H1 (cell line): Measurements from ENCODE around the gene BASP1. TPM values are rescaled to one million over a fixed set of nuclear protein-coding genes. Genes with fewer than 3 reads are reported as not detected.

Experiments used
- JUND ChIP-seq: IDR thresholded peaks from 2 replicates; pipeline ENCODE4 v1.6.1; 2011; ENCODE audit warnings: mild to moderate bottlenecking, improper control_type of control experiment, low read length
- KDM4A ChIP-seq: IDR thresholded peaks from one replicate; pipeline ENCODE4 v1.7.1; 2012; ENCODE audit warnings: low read depth, mild to moderate bottlenecking, moderate library complexity, low read length, inconsistent platforms; ENCODE audit not compliant: severe bottlenecking
- NANOG ChIP-seq: IDR thresholded peaks from 2 replicates; pipeline ENCODE4 v1.6.1; 2011; ENCODE audit warnings: low read length, low read depth, mild to moderate bottlenecking, inconsistent platforms; ENCODE audit not compliant: insufficient read depth, poor library complexity, severe bottlenecking
- POLR2A ChIP-seq, 2 experiments: IDR thresholded peaks; 1 replicate in 1 of 2; 2 replicates in 1 of 2; pipeline ENCODE4 v1.6.1; 2011; ENCODE audit warnings: low read depth in 2 of 2, low read length in 2 of 2, mild to moderate bottlenecking in 2 of 2; ENCODE audit errors: control extremely low read depth in 1 of 2
- SIX5 ChIP-seq: IDR thresholded peaks from 2 replicates; pipeline ENCODE4 v1.6.1; 2011; ENCODE audit warnings: mild to moderate bottlenecking, low read depth, low read length
- SP1 ChIP-seq: IDR thresholded peaks from 2 replicates; pipeline ENCODE4 v1.6.1; 2011; ENCODE audit warnings: low read depth, low read length
- SP2 ChIP-seq: IDR thresholded peaks from 2 replicates; pipeline ENCODE4 v1.6.1; 2012; ENCODE audit warnings: mild to moderate bottlenecking, low read length, inconsistent platforms
- polyA plus RNA-seq, 7 experiments: library from polyadenylated mRNA; depleted of rRNA in 3 of 7; stranded (reverse) in 5 of 7; unstranded in 2 of 7; fragments of >200 nt in 5 of 7; fragments of 200-250 nt in 2 of 7; gene quantifications; 1 replicate in 5 of 7; 2 replicates in 1 of 7; 4 replicates in 1 of 7; pipeline versions ENCODE4 v1.2.1 to v1.2.3, GENCODE V29; 2011 to 2013; ENCODE audit warnings: missing spikeins in 2 of 7, mixed read lengths in 2 of 7
- total RNA-seq: library from RNA; stranded (reverse); fragmentation: NEBNext Ultra II Directional; extraction: Animal tissue kit (Norgen Biotek cat#: 25700); gene quantifications from 2 replicates; pipeline ENCODE4 v1.2.1, GENCODE V29; 2021
- TF ChIP-seq, protein P1 (sequence below): fragments of 300-600 bp; sonication (generic); IDR thresholded peaks from 2 replicates; pipeline ENCODE4 v1.7.1; 2012; ENCODE audit warnings: low read length, moderate library complexity, mild to moderate bottlenecking, inconsistent platforms; ENCODE audit not compliant: insufficient replicate concordance

Gene BASP1
- total and polyA plus RNA-seq, 2 of the 8 experiments (the other 6 are each of a cell fraction or from before 2014, with no cell fraction given), result 95.2 to 104 TPM

DNA sequence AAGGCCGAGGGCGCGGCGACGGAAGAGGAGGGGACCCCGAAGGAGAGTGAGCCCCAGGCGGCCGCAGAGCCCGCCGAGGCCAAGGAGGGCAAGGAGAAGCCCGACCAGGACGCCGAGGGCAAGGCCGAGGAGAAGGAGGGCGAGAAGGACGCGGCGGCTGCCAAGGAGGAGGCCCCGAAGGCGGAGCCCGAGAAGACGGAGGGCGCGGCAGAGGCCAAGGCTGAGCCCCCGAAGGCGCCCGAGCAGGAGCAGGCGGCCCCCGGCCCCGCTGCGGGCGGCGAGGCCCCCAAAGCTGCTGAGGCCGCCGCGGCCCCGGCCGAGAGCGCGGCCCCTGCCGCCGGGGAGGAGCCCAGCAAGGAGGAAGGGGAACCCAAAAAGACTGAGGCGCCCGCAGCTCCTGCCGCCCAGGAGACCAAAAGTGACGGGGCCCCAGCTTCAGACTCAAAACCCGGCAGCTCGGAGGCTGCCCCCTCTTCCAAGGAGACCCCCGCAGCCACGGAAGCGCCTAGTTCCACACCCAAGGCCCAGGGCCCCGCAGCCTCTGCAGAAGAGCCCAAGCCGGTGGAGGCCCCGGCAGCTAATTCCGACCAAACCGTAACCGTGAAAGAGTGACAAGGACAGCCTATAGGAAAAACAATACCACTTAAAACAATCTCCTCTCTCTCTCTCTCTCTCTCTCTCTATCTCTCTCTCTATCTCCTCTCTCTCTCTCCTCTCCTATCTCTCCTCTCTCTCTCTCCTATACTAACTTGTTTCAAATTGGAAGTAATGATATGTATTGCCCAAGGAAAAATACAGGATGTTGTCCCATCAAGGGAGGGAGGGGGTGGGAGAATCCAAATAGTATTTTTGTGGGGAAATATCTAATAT is 58.1 kb downstream of the BASP1 start (continued):
- no peak for TF ChIP-seq SIX5
- TF ChIP-seq, protein P1, sequence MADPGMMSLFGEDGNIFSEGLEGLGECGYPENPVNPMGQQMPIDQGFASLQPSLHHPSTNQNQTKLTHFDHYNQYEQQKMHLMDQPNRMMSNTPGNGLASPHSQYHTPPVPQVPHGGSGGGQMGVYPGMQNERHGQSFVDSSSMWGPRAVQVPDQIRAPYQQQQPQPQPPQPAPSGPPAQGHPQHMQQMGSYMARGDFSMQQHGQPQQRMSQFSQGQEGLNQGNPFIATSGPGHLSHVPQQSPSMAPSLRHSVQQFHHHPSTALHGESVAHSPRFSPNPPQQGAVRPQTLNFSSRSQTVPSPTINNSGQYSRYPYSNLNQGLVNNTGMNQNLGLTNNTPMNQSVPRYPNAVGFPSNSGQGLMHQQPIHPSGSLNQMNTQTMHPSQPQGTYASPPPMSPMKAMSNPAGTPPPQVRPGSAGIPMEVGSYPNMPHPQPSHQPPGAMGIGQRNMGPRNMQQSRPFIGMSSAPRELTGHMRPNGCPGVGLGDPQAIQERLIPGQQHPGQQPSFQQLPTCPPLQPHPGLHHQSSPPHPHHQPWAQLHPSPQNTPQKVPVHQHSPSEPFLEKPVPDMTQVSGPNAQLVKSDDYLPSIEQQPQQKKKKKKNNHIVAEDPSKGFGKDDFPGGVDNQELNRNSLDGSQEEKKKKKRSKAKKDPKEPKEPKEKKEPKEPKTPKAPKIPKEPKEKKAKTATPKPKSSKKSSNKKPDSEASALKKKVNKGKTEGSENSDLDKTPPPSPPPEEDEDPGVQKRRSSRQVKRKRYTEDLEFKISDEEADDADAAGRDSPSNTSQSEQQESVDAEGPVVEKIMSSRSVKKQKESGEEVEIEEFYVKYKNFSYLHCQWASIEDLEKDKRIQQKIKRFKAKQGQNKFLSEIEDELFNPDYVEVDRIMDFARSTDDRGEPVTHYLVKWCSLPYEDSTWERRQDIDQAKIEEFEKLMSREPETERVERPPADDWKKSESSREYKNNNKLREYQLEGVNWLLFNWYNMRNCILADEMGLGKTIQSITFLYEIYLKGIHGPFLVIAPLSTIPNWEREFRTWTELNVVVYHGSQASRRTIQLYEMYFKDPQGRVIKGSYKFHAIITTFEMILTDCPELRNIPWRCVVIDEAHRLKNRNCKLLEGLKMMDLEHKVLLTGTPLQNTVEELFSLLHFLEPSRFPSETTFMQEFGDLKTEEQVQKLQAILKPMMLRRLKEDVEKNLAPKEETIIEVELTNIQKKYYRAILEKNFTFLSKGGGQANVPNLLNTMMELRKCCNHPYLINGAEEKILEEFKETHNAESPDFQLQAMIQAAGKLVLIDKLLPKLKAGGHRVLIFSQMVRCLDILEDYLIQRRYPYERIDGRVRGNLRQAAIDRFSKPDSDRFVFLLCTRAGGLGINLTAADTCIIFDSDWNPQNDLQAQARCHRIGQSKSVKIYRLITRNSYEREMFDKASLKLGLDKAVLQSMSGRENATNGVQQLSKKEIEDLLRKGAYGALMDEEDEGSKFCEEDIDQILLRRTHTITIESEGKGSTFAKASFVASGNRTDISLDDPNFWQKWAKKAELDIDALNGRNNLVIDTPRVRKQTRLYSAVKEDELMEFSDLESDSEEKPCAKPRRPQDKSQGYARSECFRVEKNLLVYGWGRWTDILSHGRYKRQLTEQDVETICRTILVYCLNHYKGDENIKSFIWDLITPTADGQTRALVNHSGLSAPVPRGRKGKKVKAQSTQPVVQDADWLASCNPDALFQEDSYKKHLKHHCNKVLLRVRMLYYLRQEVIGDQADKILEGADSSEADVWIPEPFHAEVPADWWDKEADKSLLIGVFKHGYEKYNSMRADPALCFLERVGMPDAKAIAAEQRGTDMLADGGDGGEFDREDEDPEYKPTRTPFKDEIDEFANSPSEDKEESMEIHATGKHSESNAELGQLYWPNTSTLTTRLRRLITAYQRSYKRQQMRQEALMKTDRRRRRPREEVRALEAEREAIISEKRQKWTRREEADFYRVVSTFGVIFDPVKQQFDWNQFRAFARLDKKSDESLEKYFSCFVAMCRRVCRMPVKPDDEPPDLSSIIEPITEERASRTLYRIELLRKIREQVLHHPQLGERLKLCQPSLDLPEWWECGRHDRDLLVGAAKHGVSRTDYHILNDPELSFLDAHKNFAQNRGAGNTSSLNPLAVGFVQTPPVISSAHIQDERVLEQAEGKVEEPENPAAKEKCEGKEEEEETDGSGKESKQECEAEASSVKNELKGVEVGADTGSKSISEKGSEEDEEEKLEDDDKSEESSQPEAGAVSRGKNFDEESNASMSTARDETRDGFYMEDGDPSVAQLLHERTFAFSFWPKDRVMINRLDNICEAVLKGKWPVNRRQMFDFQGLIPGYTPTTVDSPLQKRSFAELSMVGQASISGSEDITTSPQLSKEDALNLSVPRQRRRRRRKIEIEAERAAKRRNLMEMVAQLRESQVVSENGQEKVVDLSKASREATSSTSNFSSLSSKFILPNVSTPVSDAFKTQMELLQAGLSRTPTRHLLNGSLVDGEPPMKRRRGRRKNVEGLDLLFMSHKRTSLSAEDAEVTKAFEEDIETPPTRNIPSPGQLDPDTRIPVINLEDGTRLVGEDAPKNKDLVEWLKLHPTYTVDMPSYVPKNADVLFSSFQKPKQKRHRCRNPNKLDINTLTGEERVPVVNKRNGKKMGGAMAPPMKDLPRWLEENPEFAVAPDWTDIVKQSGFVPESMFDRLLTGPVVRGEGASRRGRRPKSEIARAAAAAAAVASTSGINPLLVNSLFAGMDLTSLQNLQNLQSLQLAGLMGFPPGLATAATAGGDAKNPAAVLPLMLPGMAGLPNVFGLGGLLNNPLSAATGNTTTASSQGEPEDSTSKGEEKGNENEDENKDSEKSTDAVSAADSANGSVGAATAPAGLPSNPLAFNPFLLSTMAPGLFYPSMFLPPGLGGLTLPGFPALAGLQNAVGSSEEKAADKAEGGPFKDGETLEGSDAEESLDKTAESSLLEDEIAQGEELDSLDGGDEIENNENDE, result no peak
- no peak for TF ChIP-seq NANOG
- no peak for TF ChIP-seq SP2
- no peak for TF ChIP-seq POLR2A (IDR thresholded peaks at IDR 0.05; ENCODE audit: control extremely low read depth in 1 of 2, low read depth in 2 of 2, low read length in 2 of 2)
- TF ChIP-seq SP1, result no peak; the same call in 1 of the 2 replicates
- TF ChIP-seq KDM4A, result no peak
- no peak for TF ChIP-seq JUND
